Raji (cell line): ENCODE results near the gene TANC1.

Experiments
- POLR2A ChIP-seq: IDR thresholded peaks from 2 replicates; pipeline ENCODE4 v1.6.1; 2011; ENCODE audit warnings: low read depth, low read length, control low read depth; ENCODE audit not compliant: insufficient read depth

TANC1 gene

DNA sequence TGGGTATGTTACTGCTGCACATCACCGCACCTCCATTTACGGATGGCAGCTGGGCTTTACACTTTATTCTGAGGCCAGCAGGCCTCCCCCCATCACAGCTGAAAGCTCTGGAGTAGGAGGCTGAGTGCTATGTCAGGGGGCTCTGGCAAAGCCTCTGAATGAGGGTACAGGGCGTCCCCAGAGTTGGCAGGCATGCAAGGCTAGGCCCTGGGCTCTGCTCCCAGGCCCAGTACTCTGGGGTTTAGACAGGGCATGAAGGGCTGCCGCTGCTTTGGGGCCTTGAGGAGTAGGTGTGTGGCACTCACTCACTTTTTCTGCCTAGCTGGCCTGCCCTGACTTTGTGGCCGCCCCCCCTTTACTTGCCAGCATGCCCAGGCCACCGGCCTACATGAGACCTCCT, 227.3 kb downstream of the TANC1 start:
- no peak for TF ChIP-seq POLR2A

DNA sequence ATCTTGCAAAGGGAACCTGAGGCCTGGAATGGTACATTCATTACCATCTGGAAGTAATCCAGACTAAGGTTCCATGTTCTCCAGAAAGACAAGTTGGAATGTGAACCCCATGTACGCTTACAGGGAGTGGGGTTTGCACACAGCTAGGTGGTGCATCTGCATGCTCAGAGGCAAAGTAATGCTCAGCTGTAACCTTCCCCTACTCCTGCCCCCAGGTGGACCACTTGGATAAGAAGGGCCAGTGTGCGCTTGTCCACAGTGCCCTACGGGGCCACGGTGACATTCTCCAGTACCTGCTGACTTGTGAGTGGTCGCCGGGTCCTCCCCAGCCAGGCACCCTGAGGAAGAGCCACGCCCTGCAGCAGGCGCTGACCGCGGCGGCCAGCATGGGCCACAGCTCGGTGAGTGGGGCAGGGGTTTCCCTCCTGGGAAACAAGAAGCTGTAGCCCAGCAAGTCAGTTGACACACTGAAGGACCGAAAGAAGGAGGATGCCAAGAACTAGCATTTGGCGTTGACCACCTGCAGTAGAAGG, 228.0 kb downstream of the TANC1 start:
- TF ChIP-seq POLR2A = no peak

DNA sequence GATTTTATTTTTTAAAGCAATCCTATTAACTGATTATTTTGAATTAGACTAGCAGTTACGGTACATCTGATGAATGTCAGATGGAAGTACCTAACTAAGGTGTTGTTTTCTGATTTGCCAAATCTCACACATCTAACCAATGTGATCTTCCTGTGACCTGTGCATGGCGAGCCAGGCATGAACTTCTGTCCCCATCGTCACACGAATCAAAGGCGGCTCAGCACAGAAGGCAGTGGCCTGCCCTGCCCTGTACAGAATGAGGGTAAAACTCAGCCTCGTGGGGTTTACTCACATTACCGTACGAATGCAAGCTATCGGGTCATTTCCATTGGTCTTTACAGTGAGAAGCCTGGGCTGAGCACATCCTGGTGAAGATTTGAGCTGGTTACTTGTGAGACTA, 230.8 kb downstream of the TANC1 start:
- TF ChIP-seq POLR2A = no peak

DNA sequence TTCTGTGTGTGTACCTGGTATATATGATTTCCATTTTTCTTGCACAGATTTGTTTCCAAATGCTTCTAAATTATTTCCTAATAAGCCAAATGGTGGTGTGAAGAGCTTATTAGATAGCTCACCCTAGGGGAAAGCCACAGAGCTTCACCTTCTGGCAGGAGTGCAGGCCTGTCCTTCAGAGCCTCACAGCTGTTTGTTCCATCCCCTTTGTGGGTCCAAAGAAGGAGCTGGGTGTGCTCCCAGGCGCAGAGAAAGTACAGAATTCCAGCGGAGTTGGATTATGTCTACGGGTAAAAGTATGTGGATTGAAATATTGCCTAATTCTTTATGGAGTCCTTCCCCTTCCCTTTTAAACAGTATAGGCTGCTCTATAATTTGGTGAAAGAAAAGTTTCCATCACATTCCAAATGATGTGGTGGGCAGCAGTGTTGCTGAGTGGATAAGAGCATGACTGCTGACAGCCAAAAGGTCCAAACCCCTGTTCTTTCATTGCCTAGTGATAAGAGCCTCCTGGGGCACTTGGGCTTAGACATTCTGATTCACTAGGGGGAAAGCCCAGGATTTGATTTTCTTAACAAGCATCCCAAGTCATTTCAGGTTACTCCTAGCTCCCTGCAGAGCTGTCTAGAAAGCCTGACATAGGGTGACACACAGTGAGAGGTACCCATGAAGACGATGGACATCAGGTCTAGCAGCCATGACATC, 231.5 kb downstream of the TANC1 start:
- TF ChIP-seq POLR2A = no peak

DNA sequence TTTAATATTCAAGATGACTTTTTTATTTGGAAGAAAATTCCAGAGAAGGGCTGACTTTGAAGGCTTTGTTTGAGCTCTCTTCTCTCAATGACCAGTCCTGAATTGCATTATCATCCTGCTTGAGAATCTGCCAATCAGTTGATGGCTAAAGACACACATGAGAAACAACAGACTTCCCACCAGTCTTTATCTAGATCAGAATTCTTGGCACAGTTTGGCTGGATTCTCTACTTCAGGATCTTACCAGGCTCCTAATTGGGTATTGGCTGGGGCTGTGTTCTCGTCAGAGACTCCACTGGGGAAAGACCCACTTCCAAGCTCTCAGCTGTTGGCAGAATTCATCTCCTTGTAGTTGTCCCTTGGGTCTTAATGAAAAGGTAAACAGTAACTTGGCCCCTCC, 232.1 kb downstream of the TANC1 start:
- TF ChIP-seq POLR2A = no peak

DNA sequence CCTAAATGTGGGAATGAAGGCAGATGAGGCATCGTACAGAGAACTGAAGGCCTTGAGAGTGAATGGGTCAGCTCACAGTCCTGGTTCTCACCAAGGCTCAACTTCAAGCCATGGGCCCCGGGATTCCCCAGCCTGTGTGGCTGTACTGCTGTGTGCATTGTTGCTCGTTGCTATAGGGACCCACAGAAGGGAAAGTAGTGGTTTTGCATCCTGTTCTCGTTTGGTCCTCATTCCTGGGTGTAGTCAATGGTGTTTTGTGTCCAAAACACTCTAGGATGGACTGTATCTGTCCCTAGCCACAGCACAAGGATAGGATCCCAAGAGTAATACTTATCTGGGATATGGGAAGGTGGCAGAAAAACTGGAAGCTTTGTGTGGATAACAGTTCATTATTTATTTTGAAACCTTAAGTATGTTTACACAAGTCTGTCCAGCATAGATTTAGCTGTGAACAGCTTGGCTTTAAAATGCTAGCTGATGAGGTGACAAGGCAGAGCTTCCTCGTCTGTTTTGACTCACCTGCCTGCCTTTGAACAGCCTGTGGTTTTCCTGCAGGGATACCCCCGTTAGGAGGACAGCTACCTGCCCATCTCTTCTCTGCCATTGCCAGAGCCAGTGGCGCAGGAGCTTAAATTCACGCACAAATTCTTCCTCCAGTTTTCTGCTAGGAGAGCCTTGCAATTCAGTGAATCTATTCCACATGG, 233.1 kb downstream of the TANC1 start:
- no peak for TF ChIP-seq POLR2A

DNA sequence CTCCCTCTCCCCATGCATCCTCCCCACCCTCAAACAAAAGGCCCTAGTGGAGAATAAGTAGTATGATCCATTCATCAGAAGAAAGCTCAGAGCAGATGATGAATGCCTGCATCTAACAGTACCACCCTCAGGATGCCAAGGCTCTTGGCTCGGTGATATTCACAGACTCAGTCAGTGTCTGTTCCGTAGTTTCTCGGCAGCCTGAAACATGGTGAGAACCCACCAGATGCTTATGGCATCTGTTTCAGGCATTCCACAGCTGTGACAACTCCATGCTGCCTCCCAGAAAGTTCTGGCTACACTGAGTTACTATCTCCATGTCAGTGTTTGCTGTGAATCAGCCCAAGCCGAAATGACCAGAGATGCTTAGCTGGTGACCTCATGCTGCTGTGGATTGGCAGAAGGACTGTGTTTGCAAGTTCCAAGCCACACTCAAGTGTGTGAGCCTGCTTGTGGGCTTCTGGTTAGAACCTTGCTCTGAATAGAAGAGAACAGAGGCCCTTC, 234.2 kb downstream of the TANC1 start:
- TF ChIP-seq POLR2A = no peak

DNA sequence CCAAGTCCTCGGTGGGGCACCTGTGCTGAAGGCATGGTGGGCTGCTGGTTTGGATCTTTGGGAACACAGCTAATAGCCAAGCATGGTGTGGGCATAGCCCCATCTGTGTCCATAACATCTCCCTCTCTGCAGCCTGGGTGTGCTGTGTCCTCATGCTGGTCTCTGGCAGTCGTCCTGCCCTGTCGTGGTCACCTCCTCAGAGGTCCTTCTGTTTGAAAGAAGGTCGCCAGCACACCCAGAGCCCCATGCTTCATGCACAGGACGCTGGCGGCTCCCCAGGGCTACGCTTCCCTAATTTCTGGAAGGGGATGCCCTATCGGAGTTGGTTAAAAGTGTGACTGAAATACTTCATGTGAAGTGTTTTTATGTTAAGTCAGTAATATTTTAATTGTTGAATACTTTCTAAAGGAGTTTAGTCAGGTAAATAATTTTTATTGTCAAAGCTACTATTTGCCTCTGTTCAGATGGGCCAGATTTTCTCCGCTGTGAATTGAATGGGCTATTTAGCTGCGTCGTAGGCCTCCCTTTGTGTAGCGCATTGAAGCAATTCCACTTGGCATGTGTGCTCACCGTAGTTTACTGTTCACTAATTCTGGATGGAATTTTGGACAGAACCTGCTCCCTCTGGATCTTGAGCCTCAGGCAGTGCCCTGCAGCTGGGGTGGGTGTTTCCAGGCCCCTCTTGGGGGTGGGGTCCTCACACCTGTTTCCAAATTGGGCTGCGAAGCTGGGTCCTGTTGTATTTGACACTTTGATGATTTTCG, 236.1 kb downstream of the TANC1 start:
- TF ChIP-seq POLR2A = no peak

DNA sequence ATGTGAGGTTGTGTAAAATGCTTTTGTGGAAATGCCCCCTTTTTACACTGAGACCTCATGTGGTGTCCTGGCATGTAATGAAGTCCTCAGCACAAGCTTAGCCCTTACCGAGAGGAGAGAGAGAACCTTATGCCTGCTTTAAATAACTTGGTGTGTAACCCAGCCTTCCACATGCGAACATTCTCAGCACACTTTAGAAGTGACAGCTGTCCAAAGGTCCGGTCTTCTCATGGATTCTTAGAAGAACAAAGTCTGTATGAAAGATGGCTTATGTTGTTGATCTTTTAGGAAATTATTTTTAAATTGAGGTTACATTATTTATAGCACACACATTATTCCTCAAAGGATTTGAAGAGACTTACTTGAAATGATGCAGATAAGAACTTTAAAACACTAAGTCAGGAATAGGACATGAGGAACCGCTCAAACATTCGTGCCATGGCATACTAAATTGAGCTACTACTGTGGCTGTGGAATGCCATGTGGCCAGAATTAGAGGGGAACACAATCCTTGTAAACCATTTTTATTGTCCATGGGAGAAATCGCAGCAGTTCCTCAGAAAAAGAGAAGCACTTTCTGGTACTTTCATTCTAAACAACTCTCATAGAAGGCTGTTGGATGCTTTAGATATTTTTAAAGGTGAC, 238.4 kb downstream of the TANC1 start:
- no peak for TF ChIP-seq POLR2A

DNA sequence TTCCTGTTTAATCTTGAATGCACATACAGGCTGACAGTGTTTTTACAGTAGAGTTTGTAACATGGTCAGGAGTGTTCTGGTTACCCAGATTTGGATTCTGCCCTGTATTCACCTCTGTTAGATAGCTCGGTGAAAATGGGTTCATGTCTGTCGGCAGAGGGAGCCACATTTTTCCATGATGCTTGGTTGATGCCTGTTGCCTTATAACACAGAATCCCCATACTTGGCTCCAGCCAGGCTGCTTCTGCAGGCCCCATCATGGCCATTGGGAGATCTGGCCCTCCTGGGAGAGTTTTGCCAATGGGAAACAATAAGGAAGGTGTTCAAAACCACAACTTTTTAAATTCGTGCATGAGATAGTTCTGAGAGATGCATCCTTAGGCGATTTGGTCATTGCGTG, 240.0 kb downstream of the TANC1 start:
- no peak for TF ChIP-seq POLR2A

DNA sequence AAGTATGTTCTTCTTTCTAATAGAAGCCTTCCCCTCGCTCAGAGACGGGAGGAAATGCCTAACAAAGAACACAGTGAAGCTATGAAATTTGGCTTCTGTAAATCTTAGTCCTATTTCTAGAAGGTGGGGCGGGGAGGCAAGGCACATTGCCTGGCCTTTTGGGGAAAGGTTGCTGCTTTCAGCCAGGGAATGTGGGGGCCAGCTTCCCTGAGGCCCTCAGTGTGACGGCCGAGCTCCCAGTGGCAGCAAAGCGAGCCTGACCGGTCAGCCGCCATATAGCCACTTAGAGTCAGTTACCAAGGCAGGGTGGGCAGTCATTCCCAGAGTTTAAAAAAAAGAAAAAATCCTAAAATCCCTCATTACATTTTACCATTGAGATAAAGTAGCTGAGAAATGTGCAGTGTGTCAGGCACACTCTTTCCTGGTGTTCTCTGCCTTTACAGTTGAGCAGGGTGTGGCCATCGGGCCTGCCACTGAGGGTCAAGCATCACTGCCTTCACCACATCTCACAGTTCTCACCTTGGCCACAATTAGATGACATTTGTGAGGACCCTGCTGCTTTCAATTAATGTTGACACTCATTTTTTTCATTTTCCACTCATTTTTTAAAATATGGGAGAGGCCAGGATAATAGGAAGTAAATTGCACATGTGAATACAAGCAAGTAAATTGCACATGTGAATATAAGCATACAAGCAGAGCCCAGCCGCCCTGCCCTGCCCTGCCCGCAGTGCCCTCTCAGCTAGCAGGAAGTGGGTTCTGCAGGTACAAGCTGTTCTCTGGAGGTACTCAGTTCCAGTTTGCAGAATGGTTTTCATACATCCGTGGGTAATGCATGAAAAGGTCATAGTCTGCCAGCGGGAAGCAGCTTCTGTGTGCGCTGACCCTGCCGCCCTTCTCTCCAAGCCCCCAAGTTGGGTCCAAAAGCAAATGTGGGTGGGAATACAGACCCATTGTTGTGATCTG, 241.2 kb downstream of the TANC1 start:
- no peak for TF ChIP-seq POLR2A

DNA sequence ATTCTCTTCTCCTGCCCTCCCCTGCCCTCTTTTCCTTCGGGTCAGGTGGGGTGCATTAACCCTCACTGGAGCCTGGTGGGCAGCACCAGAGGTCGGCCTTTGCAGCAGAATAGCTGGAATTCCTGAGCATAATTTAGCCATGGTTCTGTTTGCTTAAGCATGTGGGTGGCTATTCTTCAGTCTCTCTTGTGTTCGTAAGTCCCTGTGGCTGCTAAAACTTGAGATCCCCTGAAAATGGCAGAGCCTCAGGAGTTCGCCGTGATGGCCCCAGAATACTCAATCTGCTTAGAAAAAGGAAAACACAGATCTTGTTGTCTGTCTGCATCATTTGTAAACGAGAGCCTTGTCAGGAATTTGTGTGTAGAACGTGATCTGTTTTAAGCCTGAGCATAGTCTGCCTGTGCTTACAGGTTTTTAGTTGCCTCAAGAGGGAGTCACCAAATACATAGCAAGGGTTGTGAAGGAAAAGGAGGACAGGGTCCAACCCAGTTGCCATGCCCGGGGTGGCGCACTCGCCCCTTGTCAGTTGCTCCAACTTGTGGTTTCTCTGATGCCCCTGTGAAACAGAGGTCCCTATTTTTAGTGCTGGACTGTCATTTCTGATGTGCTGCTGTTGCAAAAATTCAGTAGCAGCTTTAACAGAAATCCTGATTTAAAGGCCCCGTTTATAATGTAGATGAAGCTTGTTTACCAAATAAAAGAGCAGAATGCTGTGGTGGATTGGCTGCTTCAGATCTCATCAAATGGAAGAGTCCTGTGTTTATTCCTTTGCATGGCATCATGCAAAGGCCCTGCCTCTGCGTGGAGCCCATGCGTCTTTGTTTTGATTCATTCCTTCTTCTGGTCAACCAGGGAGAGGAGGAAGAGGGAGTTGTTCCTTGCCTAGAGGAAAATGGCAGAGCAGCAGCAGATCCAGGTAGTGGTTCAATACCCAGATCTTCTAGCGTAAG, 243.3 kb downstream of the TANC1 start:
- TF ChIP-seq POLR2A = no peak

DNA sequence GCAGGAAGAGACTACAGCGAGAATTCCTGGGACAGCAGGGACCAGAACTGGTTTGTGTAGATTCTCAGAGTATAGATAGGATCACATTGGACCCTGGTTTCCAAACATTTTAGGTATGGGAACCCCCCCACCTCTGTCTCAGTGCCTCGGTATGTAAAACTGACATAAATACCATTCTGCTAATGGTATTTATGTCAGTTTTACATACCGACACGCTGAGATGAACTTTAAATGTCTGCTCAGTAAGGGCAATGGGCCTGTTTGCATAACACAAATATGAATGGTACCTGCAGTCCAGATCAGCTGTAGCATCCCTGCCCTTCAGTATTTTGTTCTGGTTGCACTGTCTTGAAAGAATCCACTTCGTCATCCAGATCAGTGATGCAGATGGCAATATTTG, 244.9 kb downstream of the TANC1 start:
- TF ChIP-seq POLR2A = no peak
